SK-N-SH treated with all-trans-retinoic acid at 6 μM for 48 hours (cell line): Measurements from ENCODE around the gene WHRN.

Experiments used
- ATAC-seq: fragments of 200-7000 bp; cut with Tn5 transposase; 3 replicates; pipeline ENCODE4 v1.9.1; 2020; ENCODE audit warnings: mild to moderate bottlenecking, moderate library complexity
- ARNTL ChIP-seq: fragments of 450-650 bp; formaldehyde crosslinking; IDR thresholded peaks from 2 replicates; pipeline ENCODE4 v1.5.0; 2020; ENCODE audit warnings: low read depth, mild to moderate bottlenecking, moderate library complexity, borderline replicate concordance
- BACH2 ChIP-seq: fragments of 250-450 bp; sonication (Bioruptor Pico); IDR thresholded peaks from 2 replicates; pipeline ENCODE4 v1.9.0; 2021; ENCODE audit warnings: mild to moderate bottlenecking, borderline replicate concordance
- ESRRG ChIP-seq: fragments of 250-450 bp; sonication (Bioruptor Pico); IDR thresholded peaks from 2 replicates; pipeline ENCODE4 v1.6.1; 2021; ENCODE audit warnings: mild to moderate bottlenecking
- GLIS3 ChIP-seq: fragments of 250-450 bp; sonication (Bioruptor Pico); IDR thresholded peaks from 2 replicates; pipeline ENCODE4 v1.5.0; 2020; ENCODE audit warnings: mild to moderate bottlenecking, moderate library complexity
- ISL1 ChIP-seq: fragments of 250-450 bp; sonication (Bioruptor Pico); IDR thresholded peaks from 2 replicates; pipeline ENCODE4 v2.1.2; 2022; ENCODE audit warnings: mild to moderate bottlenecking, moderate library complexity
- OSR1 ChIP-seq: fragments of 250-450 bp; sonication (Bioruptor Pico); IDR thresholded peaks from 2 replicates; pipeline ENCODE4 v1.8.0; 2022; ENCODE audit warnings: moderate library complexity, mild to moderate bottlenecking, inconsistent platforms
- PPARA ChIP-seq: fragments of 250-450 bp; sonication (Bioruptor Pico); IDR thresholded peaks from 2 replicates; pipeline ENCODE4 v1.5.0; 2020; ENCODE audit warnings: mild to moderate bottlenecking, borderline replicate concordance
- RARB ChIP-seq: fragments of 250-450 bp; sonication (Bioruptor Pico); IDR thresholded peaks from 2 replicates; pipeline ENCODE4 v1.8.0; 2021; ENCODE audit warnings: mild to moderate bottlenecking, moderate library complexity
- SNAI2 ChIP-seq: fragments of 250-450 bp; sonication (Bioruptor Pico); IDR thresholded peaks from 2 replicates; pipeline ENCODE4 v1.5.0; 2020; ENCODE audit warnings: mild to moderate bottlenecking, moderate library complexity
- TCF4 ChIP-seq: fragments of 250-450 bp; sonication (Bioruptor Pico); IDR thresholded peaks from 2 replicates; pipeline ENCODE4 v1.8.0; 2021; ENCODE audit warnings: mild to moderate bottlenecking, moderate library complexity, borderline replicate concordance
- TOX ChIP-seq: fragments of 250-450 bp; sonication (Bioruptor Pico); IDR thresholded peaks from 2 replicates; pipeline ENCODE4 v1.8.0; 2021; ENCODE audit warnings: mild to moderate bottlenecking, moderate library complexity, borderline replicate concordance
- ZC3H10 ChIP-seq: fragments of 250-450 bp; sonication (Bioruptor Pico); IDR thresholded peaks from 2 replicates; pipeline ENCODE4 v1.5.1; 2021; ENCODE audit warnings: mild to moderate bottlenecking, moderate library complexity
- ZFP3 ChIP-seq: fragments of 250-450 bp; sonication (Bioruptor Pico); IDR thresholded peaks from 2 replicates; pipeline ENCODE4 v1.5.0; 2020; ENCODE audit warnings: mild to moderate bottlenecking, moderate library complexity
- ZFP30 ChIP-seq: fragments of 450-650 bp; formaldehyde crosslinking; IDR thresholded peaks from 2 replicates; pipeline ENCODE4 v1.5.0; 2022; ENCODE audit warnings: mild to moderate bottlenecking, moderate library complexity
- ZNF565 ChIP-seq: fragments of 450-650 bp; formaldehyde crosslinking; conservative IDR thresholded peaks from 2 replicates; pipeline ENCODE4 v1.5.0; 2020; ENCODE audit warnings: low read depth, mild to moderate bottlenecking, moderate library complexity
- ZNF70 ChIP-seq: fragments of 450-650 bp; formaldehyde crosslinking; IDR thresholded peaks from 2 replicates; pipeline ENCODE4 v1.5.0; 2020; ENCODE audit warnings: mild to moderate bottlenecking, moderate library complexity
- ZNF8 ChIP-seq: fragments of 450-650 bp; formaldehyde crosslinking; IDR thresholded peaks from 2 replicates; pipeline ENCODE4 v1.5.0; 2020; ENCODE audit warnings: mild to moderate bottlenecking, moderate library complexity
- TF ChIP-seq, protein P1 (sequence below): fragments of 250-450 bp; sonication (Bioruptor Pico); IDR thresholded peaks from 2 replicates; pipeline ENCODE4 v1.5.1; 2021; ENCODE audit warnings: mild to moderate bottlenecking, moderate library complexity
- TF ChIP-seq, protein P2 (sequence below): fragments of 250-450 bp; sonication (Bioruptor Pico); IDR thresholded peaks from 2 replicates; pipeline ENCODE4 v1.8.0; 2020; ENCODE audit warnings: mild to moderate bottlenecking, moderate library complexity, borderline replicate concordance
- TF ChIP-seq, protein P3 (sequence below): fragments of 250-450 bp; sonication (Bioruptor Pico); IDR thresholded peaks from 2 replicates; pipeline ENCODE4 v1.5.0; 2020; ENCODE audit warnings: mild to moderate bottlenecking, moderate library complexity
- TF ChIP-seq, protein P4 (sequence below): fragments of 250-450 bp; sonication (Bioruptor Pico); IDR thresholded peaks from 2 replicates; pipeline ENCODE4 v1.8.0; 2021; ENCODE audit warnings: low read depth, mild to moderate bottlenecking, moderate library complexity, borderline replicate concordance

WHRN gene

DNA sequence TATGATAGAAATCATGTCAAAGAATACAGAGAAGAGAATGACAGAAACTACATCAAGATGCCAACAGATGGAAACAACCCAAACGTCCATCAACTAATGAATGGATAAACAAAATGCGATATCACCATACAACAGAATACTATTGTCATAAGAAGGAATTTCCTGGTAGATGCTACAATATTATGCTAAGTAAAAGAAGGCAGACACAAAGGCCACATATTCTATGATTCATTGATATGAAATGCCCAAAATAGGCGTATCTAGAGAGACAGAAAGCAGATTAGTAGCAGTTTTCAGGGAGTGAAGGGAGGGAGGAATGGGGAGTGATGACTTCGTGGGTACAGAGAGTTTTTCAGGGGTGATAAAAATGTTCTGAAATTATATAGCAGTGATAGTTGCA, 59.2 kb downstream of the WHRN start:
- TF ChIP-seq OSR1 (CRISPR knock-in tag) (no peak), ZC3H10 (no peak), TCF4 (no peak), ISL1 (CRISPR knock-in tag) (peak; percentile 13; the same call in 1 of the 2 replicates)
- TF ChIP-seq, all 23 proteins: peak for 1
- ATAC-seq = peak; percentile 85

DNA sequence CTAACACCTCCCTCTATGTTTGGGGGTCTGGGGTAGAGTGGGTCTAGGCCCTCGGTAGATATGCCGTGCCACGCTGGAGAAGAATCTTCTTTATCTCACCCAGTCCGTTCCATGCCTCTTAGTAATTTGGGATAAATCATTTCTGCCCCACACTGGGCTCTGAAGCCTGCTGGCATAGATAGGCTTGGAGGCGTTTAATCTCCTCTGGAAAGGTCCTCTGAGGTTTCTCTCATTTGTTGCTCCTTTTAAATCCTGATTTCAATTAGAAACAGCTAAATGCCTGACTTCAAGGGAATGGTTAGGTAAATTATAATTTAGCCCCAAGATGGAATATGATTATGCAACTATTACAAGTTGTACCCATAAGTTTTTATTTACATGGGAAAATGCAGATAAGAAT, 59.7 kb downstream of the WHRN start:
- TF ChIP-seq SNAI2 (no peak), ESRRG (CRISPR knock-in tag) (no peak), TCF4 (no peak), TOX (CRISPR knock-in tag) (no peak), ISL1 (CRISPR knock-in tag) (no peak), BACH2 (CRISPR knock-in tag) (no peak), ZFP30 (CRISPR knock-in tag) (no peak), OSR1 (CRISPR knock-in tag) (no peak), RARB (CRISPR knock-in tag) (no peak)
- TF ChIP-seq, protein P1, sequence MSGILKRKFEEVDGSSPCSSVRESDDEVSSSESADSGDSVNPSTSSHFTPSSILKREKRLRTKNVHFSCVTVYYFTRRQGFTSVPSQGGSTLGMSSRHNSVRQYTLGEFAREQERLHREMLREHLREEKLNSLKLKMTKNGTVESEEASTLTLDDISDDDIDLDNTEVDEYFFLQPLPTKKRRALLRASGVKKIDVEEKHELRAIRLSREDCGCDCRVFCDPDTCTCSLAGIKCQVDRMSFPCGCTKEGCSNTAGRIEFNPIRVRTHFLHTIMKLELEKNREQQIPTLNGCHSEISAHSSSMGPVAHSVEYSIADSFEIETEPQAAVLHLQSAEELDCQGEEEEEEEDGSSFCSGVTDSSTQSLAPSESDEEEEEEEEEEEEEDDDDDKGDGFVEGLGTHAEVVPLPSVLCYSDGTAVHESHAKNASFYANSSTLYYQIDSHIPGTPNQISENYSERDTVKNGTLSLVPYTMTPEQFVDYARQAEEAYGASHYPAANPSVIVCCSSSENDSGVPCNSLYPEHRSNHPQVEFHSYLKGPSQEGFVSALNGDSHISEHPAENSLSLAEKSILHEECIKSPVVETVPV = no peak
- TF ChIP-seq, protein P2, sequence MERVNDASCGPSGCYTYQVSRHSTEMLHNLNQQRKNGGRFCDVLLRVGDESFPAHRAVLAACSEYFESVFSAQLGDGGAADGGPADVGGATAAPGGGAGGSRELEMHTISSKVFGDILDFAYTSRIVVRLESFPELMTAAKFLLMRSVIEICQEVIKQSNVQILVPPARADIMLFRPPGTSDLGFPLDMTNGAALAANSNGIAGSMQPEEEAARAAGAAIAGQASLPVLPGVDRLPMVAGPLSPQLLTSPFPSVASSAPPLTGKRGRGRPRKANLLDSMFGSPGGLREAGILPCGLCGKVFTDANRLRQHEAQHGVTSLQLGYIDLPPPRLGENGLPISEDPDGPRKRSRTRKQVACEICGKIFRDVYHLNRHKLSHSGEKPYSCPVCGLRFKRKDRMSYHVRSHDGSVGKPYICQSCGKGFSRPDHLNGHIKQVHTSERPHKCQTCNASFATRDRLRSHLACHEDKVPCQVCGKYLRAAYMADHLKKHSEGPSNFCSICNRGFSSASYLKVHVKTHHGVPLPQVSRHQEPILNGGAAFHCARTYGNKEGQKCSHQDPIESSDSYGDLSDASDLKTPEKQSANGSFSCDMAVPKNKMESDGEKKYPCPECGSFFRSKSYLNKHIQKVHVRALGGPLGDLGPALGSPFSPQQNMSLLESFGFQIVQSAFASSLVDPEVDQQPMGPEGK (CRISPR knock-in tag) = no peak
- TF ChIP-seq, protein P3, sequence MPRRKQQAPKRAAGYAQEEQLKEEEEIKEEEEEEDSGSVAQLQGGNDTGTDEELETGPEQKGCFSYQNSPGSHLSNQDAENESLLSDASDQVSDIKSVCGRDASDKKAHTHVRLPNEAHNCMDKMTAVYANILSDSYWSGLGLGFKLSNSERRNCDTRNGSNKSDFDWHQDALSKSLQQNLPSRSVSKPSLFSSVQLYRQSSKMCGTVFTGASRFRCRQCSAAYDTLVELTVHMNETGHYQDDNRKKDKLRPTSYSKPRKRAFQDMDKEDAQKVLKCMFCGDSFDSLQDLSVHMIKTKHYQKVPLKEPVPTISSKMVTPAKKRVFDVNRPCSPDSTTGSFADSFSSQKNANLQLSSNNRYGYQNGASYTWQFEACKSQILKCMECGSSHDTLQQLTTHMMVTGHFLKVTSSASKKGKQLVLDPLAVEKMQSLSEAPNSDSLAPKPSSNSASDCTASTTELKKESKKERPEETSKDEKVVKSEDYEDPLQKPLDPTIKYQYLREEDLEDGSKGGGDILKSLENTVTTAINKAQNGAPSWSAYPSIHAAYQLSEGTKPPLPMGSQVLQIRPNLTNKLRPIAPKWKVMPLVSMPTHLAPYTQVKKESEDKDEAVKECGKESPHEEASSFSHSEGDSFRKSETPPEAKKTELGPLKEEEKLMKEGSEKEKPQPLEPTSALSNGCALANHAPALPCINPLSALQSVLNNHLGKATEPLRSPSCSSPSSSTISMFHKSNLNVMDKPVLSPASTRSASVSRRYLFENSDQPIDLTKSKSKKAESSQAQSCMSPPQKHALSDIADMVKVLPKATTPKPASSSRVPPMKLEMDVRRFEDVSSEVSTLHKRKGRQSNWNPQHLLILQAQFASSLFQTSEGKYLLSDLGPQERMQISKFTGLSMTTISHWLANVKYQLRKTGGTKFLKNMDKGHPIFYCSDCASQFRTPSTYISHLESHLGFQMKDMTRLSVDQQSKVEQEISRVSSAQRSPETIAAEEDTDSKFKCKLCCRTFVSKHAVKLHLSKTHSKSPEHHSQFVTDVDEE (CRISPR knock-in tag) = no peak
- ATAC-seq = peak; percentile 45

DNA sequence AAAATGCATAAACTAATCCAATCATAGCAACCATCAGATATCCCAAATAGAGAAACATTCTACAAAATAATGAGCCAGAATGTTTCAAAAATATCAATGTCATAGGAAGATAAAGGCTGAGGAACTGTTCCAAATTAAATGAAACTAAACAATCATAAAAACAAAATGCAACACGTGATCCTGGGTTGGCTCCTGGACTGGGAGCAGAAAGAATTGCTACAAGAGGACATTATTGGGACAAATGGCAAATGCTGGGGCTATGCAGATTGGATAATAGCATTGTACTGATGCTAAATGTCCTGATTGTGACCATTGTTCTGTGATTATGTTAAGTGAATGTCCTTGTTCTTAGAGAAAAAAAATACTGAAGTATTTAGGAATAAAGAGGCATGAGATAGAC, 63.3 kb downstream of the WHRN start:
- TF ChIP-seq RARB (CRISPR knock-in tag) = no peak
- TF ChIP-seq ZNF70 (CRISPR knock-in tag) = no peak
- ATAC-seq = no peak

DNA sequence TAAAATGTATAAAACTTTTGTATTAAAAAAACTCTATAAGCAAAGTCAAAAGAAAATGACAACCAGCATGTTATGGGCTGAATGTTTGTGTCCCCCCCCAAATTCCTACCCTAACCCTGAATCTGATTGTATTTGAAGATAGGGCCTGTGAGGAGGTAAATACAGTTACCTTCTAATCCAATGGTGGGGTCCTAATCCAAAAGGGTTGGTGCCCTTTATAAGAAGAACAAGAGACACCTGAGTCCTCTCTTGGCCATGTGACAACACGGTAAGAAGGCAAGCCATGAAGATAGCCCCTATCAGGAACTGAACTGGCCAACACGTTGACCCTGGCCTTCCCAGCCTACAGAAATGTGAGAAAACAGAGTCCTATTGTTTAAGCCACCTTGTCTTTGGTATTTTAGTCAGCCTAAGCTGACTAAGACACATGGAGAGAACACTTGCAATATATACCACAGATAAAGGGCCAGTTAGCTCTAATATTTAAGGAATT, 67.8 kb downstream of the WHRN start:
- ATAC-seq = no peak
- TF ChIP-seq BACH2 (CRISPR knock-in tag) (no peak), SNAI2 (no peak), ESRRG (CRISPR knock-in tag) (no peak), TCF4 (no peak)

DNA sequence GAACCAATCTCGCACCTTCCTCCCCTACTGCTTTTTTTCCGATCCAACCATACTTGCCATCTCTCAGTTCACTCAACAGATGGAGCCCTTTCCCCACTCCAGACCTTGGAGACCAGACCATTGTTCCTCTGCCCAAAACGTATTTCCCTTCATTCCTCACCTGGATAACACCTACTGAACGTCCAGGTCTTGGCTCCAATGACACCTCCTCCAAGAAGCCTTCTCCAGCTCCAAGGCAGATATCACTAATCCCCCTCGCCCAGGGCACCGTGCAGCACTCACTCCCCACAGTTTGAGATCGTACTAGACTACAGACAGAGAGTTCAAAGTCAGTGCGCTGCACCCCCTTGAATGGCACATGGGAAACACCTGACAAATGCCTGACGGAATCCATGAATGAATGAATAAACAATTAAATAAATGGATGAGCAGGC, 70.4 kb downstream of the WHRN start:
- ATAC-seq = peak; percentile 90
- TF ChIP-seq, protein P4, sequence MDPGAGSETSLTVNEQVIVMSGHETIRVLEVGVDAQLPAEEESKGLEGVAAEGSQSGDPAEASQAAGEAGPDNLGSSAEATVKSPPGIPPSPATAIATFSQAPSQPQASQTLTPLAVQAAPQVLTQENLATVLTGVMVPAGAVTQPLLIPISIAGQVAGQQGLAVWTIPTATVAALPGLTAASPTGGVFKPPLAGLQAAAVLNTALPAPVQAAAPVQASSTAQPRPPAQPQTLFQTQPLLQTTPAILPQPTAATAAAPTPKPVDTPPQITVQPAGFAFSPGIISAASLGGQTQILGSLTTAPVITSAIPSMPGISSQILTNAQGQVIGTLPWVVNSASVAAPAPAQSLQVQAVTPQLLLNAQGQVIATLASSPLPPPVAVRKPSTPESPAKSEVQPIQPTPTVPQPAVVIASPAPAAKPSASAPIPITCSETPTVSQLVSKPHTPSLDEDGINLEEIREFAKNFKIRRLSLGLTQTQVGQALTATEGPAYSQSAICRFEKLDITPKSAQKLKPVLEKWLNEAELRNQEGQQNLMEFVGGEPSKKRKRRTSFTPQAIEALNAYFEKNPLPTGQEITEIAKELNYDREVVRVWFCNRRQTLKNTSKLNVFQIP (CRISPR knock-in tag) = no peak
- TF ChIP-seq ZNF8 = no peak
- TF ChIP-seq ESRRG (CRISPR knock-in tag) = no peak
- TF ChIP-seq PPARA (CRISPR knock-in tag) = no peak
- TF ChIP-seq TOX (CRISPR knock-in tag) = no peak
- no peak for TF ChIP-seq ZFP3 (CRISPR knock-in tag)
- TF ChIP-seq, protein P1 = no peak
- no peak for TF ChIP-seq OSR1 (CRISPR knock-in tag)
- no peak for TF ChIP-seq GLIS3 (CRISPR knock-in tag)
- TF ChIP-seq, protein P2 (CRISPR knock-in tag) = no peak
- TF ChIP-seq ARNTL (CRISPR knock-in tag) = no peak
- no peak for TF ChIP-seq RARB (CRISPR knock-in tag)
- no peak for TF ChIP-seq BACH2 (CRISPR knock-in tag)
- no peak for TF ChIP-seq ZNF70 (CRISPR knock-in tag)
- no peak for TF ChIP-seq SNAI2
- no peak for TF ChIP-seq ZNF565 (CRISPR knock-in tag)
